ENCODE measurements around the gene DLG2. TPM values are rescaled to one million over a fixed set of nuclear protein-coding genes. Genes with fewer than 3 reads are reported as not detected.
A peak's percentile ranks its signal among the peaks of the same experiment; 100 is the strongest.

DLG2 gene
- total and polyA plus RNA-seq, 2 of the 4 experiments (the other 2 are of a cell fraction) = 0.31 to 0.36 TPM

- peaks cover 3% of the 10 kb centered on the region for H3K4me1 ChIP-seq (ENCODE audit: control insufficient read depth, insufficient read depth, low read length)
- H4K91ac ChIP-seq (ENCODE audit: insufficient read depth, low read depth, low read length) = peak overlapping the region; percentile 61; the same call in 1 of the 2 replicates
- dilution Hi-C loops (cut with HindIII; ENCODE audit: low sequenced_read_pairs, unreplicated experiment) = no loop called here
- no CpG with 5 or more reads among the region's 5 CpGs for WGBS, 2 experiments (ENCODE audit: extremely low coverage in 2 of 2, insufficient read length in 1 of 2)
- H3K9ac ChIP-seq (ENCODE audit: low read depth, low read length) = no peak overlapping the region; the same call in 1 of the 2 replicates
- H4K20me1 ChIP-seq (ENCODE audit: insufficient read depth, low read length) = no peaks in the 10 kb centered on the region
- peak overlapping the region; percentile 72 for H3K4ac ChIP-seq (ENCODE audit: low read depth, low read length)
- no peaks in the 10 kb centered on the region for H3K79me1 ChIP-seq (ENCODE audit: low read depth in 1 of 2, low read length in 2 of 2)
- H2AFZ ChIP-seq (replicated peaks; ENCODE audit: low read length, poor library complexity) = peak overlapping the region; percentile 68
- H2BK15ac ChIP-seq (ENCODE audit: low read depth, low read length) = peak overlapping the region; percentile 40; the same call in 1 of the 3 replicates
- H3K9me3 ChIP-seq (ENCODE audit: control insufficient read depth, insufficient read depth, low read length) = no peaks in the 10 kb centered on the region
- no peak overlapping the region for H3K4me3 ChIP-seq (ENCODE audit: insufficient read depth, low read depth, low read length)
- H2AK9ac ChIP-seq (replicated peaks; ENCODE audit: low read depth, low read length, poor library complexity) = no peak overlapping the region
- no peaks in the 10 kb centered on the region for H3K27me3 ChIP-seq (ENCODE audit: control insufficient read depth, insufficient read depth, low read length)
- H2BK120ac ChIP-seq (ENCODE audit: low read depth, low read length) = peak overlapping the region; percentile 72
- ATAC-seq (ENCODE audit: low read depth) = peak; percentile 94
- CTCF ChIA-PET = interaction anchor here (0.5 to 1.7 kb wide), 3 partner anchors 16 to 263 kb away, joined by 3 to 6 read pairs (median 4); no protein-coding TSS in a partner anchor
- peak overlapping the region; percentile 78; the same call in 1 of the 2 replicates for H3K18ac ChIP-seq (ENCODE audit: low read depth, low read length)
- H3K56ac ChIP-seq (ENCODE audit: extremely low read depth, insufficient read depth, low read length) = no peak overlapping the region
- intact Hi-C loops (cut with micrococcal nuclease) = no loop called here
- in situ Hi-C loops (cut with MboI; ENCODE audit: low sequenced_read_pairs) = no loop called here
- BruUV-seq (replicated peaks) = no TSS peak
- peak overlapping the region; percentile 12; the same call in 1 of the 2 replicates for H2AK5ac ChIP-seq (ENCODE audit: low read depth, low read length)
- H3K36me3 ChIP-seq (ENCODE audit: control insufficient read depth, insufficient read depth, low read length) = no peaks in the 10 kb centered on the region
- TF ChIP-seq NFE2L2 (IDR thresholded peaks at IDR 0.05; ENCODE audit: low read depth, low read length) = 0 out of 2 replicates have a peak, but pooled peaks have one; percentile 10
- TF ChIP-seq CEBPB (IDR thresholded peaks at IDR 0.05; ENCODE audit: low read depth, low read length) = peak; percentile 44; the same call in 1 of the 2 replicates
- TF ChIP-seq POLR2A (IDR thresholded peaks at IDR 0.05; ENCODE audit: low read depth, low read length) = no peak
- TF ChIP-seq FOS (IDR thresholded peaks at IDR 0.05; ENCODE audit: low read depth, low read length) = no peak
- DNase-seq = peak; percentile 65
- POLR2A ChIA-PET (ENCODE audit: unreplicated experiment) = no interaction called here
- H4K5ac ChIP-seq (ENCODE audit: low read depth, low read length) = peak overlapping the region; percentile 57; the same call in 1 of the 2 replicates
- H2BK20ac ChIP-seq (ENCODE audit: low read depth, low read length) = peak overlapping the region; percentile 54
- peak overlapping the region; percentile 37 to 53; a peak in 2 of 4 replicates for H4K8ac ChIP-seq (ENCODE audit: low read depth in 2 of 2, low read length in 2 of 2)
- H3K9me1 ChIP-seq (ENCODE audit: insufficient read depth, low read length) = peaks cover 3% of the 10 kb centered on the region; the same call in 1 of the 2 replicates
- H3K23ac ChIP-seq (ENCODE audit: low read depth, low read length) = peak overlapping the region; percentile 39
- H3K14ac ChIP-seq (replicated peaks; ENCODE audit: low read depth, low read length) = 0 out of 2 replicates have a peak overlapping the region, but pooled peaks have one; percentile 30
- H3K4me2 ChIP-seq (ENCODE audit: low read depth, low read length) = peak overlapping the region; percentile 68
- no peak overlapping the region for H2BK5ac ChIP-seq (ENCODE audit: low read depth, low read length, poor library complexity, severe bottlenecking)
- peak overlapping the region; percentile 89 for H3K27ac ChIP-seq (ENCODE audit: insufficient read depth, low read length)
Measured at GRCh38 chr11:83540112-83540675, 2086.9 kb downstream of the DLG2 start.

Data from IMR-90 (cell line).